ENCODE data around the gene ZCCHC14. TPM values are rescaled to one million over a fixed set of nuclear protein-coding genes. Genes with fewer than 3 reads are reported as not detected.

The ZCCHC14 gene
- total and polyA plus RNA-seq, 2 of the 8 experiments (the other 6 are each of a cell fraction or from before 2014, with no cell fraction given) = 8.2 to 28.2 TPM

GRCh38 chr16:87407511-87408112, 85.2 kb downstream of the ZCCHC14 start (continued):
- TF ChIP-seq SAP30 (IDR thresholded peaks at IDR 0.05; ENCODE audit: insufficient read depth, insufficient replicate concordance, low read length) = no peak
- no peak for TF ChIP-seq E2F6 (IDR thresholded peaks at IDR 0.05)
- no peak for TF ChIP-seq SIRT6 (IDR thresholded peaks at IDR 0.05; ENCODE audit: low read length)
- TF ChIP-seq JUND (IDR thresholded peaks at IDR 0.05; ENCODE audit: low read length) = no peak
- no peak for TF ChIP-seq NRF1 (IDR thresholded peaks at IDR 0.05; ENCODE audit: low read depth, low read length)
- TF ChIP-seq CTBP2 (IDR thresholded peaks at IDR 0.05; ENCODE audit: borderline replicate concordance, insufficient read depth, insufficient read length, low read length) = no peak
- TF ChIP-seq MAFK (IDR thresholded peaks at IDR 0.05; ENCODE audit: low read depth, low read length) = no peak
- no peak for TF ChIP-seq YY1 (IDR thresholded peaks at IDR 0.05; ENCODE audit: low read depth, low read length)
- TF ChIP-seq BRCA1 (IDR thresholded peaks at IDR 0.05; ENCODE audit: low read depth, low read length) = no peak
